UCSD-AML1 (cell line): ENCODE measurements around the gene PICALM.

ENCODE experiments used
- DNase-seq: peaks from one replicate; lab custom pipeline; 2025; ENCODE audit not compliant: unreplicated experiment; lab: John Stamatoyannopoulos, UW

Gene PICALM

DNA sequence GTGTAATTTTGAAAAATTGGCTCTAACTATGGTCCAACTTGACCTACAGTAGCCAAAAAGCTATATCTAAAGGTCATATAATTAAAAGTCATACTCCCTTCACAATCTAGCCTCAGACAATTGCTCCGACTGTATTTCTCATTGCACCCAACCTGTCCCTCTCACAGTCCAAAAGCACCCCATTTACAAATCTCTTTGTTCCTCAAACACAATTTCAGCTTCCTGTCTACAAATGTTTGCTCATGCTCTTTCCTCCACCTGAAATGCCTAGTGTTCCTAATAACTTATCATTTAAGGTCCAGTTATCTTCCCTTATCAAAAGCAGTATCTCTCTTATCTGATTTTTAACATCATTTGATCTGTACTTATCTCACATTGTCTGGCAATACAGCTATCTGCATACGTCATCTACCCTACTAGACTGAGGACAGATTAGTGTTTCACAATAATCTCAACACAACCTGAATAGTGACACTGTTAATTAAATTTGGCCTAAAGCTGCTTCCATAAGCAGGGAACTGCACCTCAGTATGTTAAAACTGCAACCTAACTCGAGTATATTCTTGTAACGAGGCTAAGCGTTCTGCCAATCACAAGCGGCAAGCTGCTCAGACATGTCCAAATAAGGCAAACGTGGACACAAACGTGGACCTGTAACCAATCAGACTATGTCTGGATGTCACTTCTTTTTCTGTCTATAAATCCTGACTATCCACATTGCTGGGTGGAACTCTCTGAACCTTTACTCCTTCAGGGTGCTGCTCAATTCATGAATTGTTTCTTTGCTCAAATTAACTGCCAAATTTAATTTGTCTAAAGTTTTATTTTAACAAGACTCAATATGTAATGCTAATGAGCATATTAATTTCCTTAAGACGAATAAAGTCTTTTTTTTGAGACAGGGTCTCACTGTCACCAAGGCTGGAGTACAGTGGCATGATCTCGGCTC, 15.9 kb downstream of the PICALM start:
- no peak for DNase-seq

DNA sequence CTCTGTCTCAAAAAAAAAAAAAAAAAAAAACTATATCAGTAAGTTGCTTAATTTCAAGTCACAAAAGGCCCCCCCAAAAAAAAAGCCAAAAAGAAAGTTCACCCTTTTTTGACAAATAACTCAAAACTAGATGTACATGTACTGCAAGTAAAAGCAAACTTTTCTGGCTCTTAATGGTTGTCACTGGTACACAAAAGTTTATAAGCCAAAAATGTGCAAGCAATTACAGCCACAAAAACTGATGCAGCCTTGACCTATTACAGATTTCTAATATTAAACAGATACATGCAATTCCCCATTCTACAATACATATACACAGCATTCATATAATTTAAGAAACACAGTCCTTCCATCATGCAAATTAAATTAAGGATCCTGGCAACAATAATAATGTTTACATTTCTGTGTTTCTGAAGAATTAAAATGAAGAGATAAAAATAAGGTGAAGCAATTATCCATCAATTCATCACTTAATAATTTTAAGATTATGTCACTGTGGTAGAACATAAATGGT, 18.6 kb downstream of the PICALM start:
- no peak for DNase-seq

DNA sequence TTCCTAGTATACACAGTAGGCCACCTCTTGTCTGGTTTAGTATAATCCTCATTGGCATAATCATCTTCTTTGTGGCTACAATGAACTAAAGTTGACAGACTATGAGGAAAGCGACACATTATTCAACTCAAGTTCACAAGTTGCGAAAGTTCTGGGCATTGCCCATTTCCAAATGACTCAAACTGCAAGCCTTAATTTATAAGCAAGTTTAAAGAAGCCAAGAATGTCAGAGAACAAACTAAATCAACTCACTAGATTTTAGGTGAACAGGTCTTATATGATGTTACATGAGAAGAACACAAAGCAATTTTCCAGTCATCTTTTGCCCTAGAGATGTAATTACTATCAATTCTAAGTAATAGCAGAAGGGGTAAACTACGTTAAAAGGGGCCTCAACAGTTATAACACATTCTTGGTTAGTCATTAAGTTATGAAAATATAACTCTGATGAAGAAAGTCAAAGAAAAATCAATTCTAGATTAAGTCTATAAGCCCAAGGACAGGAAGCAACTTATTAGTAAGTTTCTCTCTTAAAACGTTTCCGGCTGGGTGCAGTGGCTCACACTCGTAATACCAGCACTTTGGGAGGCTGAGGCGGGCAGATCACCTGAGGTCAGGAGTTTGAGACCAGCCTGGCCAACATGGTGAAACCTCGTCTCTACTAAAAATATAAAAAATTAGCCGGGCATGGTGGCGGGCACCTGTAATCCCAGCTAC, 21.5 kb downstream of the PICALM start:
- no peak for DNase-seq

DNA sequence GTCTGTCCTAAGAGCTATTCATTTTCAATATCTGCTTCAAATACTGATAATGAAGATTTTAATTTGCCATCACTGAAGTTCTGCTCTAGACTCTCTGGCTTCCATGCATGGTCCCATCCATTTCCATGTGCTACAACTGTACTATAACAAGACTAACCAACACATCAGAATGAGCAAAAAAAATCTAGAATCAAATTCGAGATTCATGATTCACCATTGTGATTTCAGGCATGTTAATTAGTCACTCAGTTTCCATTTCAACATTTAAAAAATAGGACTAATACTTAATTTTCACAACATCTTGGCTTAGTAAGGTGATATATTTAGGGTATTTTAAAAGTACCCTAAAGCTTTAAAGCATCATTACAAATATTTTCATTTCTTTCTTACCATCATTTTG, 22.8 kb downstream of the PICALM start:
- no peak for DNase-seq

DNA sequence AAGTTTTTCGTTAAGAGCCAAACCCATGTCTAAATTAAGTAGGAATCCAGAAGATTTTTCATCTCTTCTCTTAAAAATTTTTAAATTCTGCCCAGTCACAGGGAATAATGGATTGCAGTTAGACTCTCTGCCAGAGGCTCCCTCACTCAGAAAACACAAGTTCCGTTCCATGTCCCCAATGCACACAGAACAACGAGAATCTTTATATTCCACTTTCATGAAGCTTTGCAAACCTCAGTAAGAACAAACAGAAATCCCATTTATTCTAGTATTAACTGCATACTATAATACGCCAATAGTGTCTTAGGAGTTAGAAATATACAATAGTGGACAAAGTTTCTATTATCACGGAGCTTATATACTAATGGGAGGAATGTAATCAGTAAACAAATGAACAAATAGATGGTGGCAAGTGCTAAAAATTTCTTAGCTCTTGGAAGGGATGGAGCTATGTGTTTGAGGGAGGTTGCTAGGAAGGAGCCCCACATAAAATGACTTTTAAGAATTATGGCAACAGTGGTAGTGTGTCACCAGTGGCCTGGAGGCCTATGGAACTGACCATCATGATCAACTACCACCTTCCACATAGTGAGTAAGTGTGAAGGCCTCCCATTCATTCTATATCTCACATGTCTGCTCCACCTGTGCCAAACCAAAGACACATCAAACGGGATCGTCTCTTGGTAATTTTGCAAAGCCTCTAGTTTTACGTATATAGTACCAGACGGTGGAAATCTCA, 24.9 kb downstream of the PICALM start:
- no peak for DNase-seq

DNA sequence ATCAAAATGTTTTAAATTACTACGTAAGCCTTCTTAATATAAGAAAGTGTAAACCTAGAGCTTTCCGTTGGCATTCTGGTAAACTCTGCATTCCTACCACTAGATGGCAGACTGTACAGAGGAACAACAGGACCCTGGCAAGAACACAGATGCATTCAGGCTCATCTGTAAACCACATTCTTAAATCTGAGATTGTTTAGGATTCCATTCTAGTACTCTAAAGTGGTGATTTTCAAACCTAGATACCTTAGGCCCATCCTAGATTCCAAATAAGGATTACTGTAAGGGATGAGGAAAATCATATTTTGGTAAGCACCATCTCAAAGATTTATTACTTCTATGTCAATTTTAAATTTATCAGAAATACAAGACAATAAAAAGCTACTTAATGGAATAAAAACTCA, 26.9 kb downstream of the PICALM start:
- DNase-seq, result no peak

DNA sequence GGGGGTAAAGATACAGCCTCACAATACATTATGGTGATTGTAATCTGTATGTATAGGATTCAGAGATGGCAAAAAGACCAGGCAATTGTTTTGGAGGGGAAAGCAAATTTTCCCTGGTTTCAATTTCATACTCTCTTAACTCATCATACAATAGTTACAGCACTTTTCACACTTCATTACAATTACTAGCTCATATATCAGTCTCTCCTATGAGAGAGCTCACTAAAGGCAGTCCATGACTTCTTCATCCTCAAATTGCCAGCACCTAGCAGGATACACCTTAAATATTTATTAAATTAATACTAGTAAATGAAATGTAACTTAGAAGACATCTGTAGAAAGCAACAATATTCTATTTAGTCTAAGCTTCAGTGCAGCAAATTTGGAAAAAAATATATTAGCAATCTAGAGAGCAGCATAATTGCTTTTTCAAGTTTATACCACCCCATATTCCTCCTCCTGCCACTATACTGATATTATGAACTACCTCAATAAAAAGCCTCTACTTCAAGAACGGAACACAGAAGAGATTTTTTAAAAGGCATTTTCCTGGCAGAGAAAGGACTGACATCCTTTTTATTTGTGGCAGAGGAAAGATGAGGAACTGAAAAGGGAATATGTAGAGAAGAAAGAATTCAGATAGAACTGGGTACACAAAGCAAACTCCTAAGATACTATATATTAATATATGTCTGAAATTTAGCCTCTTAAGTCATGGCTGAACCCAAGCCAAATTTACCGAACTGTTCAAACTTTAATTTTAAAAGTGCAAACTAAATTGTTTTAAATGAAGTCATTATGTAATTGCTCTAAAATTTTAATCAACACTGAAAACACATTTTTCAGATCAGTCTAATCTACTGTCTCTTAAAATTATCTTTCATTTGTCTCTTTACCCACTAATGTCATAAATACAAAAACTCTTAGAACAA, 27.7 kb downstream of the PICALM start:
- DNase-seq, result no peak

DNA sequence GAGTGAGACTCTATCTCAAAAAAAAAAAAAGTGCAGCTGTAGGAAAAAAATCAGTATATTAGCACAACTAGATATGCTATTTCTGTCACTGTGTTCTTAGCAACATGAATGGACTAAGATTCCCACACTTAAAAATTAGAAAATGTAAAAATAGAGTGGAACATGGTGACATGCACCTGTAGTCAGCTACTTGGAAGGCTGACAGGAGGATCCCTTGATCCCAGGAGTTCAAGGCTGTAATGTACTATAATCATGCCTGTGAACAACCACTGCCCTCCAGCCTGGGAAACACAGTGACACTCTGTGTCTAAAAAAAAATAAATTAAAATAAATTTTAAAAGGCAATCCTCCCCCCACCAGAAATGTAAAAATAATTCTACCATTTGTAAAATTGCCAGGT, 29.8 kb downstream of the PICALM start:
- DNase-seq, result no peak

DNA sequence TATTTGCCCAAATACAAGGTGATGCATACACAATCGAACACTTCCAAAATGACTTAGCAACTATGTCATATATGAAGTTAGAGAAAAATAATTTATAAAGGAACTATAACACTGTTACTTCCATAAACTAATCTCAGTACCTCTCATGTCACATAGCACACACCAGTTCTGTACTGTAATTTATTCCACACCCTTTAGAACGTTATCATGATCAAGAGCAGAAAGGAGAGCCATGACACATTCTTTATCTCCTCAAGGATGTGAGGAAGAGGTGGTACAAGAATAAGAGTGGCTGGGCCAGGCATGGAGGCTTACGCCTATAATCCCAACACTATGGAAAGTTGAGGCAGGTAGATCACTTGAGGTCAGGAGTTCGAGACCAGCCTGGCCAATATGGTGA, 31.1 kb downstream of the PICALM start:
- no peak for DNase-seq

DNA sequence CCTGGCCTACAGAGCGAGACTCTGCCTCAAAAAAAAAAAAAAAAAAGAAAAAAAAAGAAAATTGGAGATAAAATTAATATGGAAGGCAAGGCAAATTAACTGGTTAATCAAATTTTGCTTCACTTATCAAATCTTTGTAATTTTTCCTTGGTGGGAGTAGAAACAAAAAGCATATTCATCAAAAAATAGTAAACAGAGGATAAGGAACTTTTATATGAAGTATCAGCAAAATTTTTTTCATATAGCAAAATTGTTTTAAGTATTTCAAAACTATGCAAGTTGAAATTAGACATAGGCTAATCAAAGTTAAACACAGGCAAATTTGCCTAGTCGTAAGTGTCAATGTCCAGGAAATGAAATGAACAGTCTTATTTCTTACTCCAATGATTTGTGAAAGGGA, 33.0 kb downstream of the PICALM start:
- no peak for DNase-seq

DNA sequence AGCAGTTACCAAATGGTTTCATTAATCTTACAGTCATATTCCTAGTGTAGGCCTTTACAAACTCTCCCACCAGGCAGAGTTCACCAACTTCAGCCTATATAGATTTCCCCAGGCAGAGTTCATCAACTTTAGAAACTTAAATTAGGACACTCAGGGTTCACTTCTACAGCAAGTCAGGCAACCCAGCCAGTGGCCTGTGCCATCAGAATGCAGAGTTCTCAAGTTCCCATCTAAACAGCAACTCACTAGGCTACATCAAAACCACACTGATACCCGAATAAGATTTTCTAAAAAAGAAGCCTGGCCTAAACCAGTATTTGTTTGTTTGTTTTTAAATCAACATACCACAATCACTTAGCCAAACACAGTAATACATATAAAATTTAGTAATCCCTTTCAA, 33.7 kb downstream of the PICALM start:
- DNase-seq, result no peak

DNA sequence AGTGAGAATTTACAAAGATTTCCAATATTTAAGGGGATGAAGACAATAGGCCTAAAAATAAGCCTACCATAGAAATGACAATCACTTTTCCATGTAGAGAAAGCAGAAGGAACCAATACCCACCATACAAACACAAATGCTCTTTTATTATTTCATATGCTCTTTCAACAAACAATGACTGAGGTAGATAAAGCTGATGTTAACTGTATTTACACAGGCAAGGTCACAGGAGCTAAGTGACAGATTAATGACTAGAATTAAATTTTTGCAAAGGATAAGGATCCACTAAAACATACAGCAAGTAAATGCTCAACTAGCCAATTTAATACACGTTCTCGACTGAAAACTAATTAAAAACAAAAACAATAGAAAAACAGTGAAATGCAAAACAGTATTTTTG, 34.2 kb downstream of the PICALM start:
- no peak for DNase-seq

DNA sequence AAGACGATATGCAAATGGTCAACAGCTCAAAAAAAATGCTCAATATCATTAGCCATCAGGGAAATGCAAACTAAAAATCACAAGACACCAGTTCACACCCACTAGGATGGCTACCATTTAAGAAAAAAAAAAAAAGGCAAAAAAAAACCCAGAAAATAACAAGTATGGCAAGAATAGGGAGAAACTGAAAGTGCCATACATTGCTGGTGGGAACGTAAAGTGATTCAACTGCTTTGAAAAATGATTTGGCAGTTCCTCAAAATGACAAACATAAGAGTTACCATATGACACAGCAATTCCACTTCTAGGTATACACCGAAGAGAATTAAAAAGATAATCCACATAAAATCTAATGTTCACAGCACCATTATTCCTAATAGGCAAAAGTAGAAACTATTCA, 47.5 kb downstream of the PICALM start:
- DNase-seq, result no peak

DNA sequence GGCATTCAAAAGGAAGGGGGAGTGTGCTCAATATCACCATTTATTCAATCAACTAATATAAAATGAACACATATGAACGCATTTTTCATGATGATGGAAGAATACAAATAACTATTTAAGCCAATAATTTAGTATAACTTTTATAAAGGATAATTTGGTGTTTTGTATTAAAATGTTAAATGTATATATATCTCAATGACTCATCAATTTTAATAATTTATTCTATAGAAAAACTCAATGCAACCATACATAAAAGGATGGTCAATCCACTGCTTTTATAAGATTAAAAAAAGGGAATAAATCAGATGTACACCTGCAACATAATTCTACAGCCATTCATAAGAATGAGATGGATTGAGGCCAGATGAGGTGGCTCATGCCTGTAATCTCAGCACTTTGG, 50.6 kb downstream of the PICALM start:
- no peak for DNase-seq

DNA sequence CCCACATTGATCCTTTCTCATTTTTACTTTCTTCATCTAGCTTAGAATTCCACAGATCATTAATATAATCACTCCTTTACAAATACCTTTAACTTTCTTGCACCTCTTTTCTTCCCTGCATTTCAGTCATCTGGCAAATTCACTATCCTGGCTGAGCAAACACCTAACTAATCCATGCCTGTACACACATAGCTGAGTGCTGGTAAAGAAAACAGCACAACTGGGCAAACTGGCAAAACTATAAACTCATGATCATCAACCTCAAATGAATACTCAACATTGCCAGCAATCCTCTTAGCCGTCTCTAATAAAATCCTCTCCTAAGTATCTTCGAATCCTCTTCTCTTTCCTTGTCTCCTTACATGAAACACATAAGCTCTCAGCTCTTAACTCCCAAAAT, 52.4 kb downstream of the PICALM start:
- DNase-seq, result no peak

DNA sequence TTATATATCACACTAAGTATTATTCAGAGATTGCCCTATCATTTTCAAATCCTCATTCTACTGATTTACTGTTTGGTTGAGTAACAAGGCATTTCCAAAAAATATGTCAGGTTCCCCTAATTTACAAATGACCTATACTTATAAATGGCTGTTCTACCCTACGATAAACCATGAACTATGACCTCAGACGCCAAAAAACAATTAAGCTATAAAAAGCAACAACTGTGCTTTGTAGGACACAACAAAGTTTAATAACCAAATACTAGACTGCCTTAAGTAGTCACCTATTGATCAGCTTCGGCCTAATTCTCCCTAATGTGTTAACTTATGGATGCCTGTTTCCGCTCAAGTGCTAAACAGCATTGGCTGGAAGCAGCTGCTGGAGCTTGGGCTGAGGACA, 53.2 kb downstream of the PICALM start:
- DNase-seq, result no peak

DNA sequence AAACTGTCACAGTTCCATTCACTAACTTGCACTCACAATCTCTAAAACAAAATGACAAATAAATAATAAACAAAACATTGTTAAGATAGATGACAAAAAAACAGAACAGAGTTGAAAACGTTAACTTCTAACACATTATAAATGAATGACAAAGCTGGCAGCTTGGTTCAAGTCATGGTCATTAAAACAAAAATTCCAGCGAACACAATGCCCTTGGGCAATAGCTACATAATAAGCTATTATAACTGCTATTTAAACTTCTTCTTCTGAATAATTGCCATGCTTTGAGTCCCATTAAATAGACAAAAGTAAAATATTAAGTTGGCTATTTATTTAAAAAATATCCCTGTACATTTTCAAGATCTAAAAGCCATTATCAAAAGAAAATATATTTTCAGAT, 54.7 kb downstream of the PICALM start:
- DNase-seq, result no peak

DNA sequence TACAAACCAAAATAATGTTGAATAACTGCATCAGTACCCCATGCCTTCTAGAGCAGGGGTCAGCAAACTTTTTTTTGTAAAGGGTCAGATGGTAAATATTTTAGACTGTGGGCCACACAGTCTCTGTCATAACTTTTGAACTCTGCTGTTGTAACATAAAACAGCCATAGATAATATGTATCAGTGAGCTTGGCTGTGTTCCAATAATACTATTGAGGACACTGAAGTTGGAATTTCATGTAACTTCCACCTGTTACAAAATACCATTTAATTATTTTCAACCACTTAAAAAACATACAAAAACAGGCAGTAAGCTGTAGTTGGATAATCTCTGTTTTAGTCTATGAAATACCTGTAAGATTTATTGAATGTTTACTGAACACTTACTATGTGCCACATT, 55.2 kb downstream of the PICALM start:
- DNase-seq, result no peak

DNA sequence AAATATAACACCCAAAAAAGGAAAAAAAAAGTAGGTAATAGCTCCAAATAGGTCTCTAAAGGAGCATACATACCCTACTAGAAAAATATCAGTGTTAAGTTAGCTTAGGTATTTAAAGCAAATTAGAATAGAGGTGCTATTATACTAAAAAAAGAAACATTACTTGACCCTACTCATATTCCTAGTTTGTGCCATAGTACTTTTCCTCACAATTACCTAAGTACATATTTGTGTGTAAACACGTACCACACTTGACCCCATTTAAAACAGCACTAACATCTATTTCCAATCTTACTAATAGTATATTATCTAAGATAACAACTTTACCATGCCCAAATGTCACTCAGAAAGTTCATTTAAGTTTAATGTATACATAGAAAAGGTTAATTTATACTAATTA, 57.7 kb downstream of the PICALM start:
- no peak for DNase-seq

DNA sequence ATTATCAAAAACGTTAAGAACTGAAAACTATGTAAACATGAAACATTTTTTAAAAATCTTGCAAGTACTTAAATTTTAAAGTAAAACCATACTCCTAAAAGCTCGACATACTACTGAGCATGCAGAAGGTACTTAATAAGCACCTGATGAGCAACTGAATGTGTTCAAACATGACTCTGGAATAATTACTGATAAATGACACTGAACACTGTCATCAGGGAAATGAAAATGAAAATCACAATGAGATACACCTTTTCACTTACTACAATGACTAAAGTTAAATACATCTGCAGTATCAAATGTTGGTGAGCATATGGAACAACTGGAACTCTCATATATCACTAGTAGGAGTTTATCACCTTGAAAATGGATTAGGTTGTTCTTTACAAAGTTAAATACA, 65.2 kb downstream of the PICALM start:
- DNase-seq, result no peak
